ENCODE data around the gene TPP1. TPM values are rescaled to one million over a fixed set of nuclear protein-coding genes. Genes with fewer than 3 reads are reported as not detected.
A peak's percentile ranks its signal among the peaks of the same experiment; 100 is the strongest.

Gene TPP1
- total and polyA plus RNA-seq, 9 of the 15 experiments (the other 6 are each of a cell fraction or from before 2014, with no cell fraction given): 7.5 to 75.8 (median 15.7) TPM

- TF ChIP-seq PPARD (CRISPR knock-in tag; IDR thresholded peaks at IDR 0.05) (no peak), ZNF512 (tag; IDR thresholded peaks at IDR 0.05) (no peak), NRF1 (conservative IDR thresholded peaks at IDR 0.05 in 1 of 2, IDR thresholded peaks at IDR 0.05 in 1 of 2) (peak; percentile 75 to 77), SP2 (IDR thresholded peaks at IDR 0.05; ENCODE audit: extremely low read depth, low read depth, low read length, poor library complexity, severe bottlenecking) (peak; percentile 99), BRF2 (IDR thresholded peaks at IDR 0.05; ENCODE audit: borderline replicate concordance, insufficient read depth, insufficient read length) (no peak), ZNF175 (CRISPR knock-in tag; IDR thresholded peaks at IDR 0.05; ENCODE audit: low read depth) (no peak), MXI1 (IDR thresholded peaks at IDR 0.05; ENCODE audit: low read depth, low read length) (peak; percentile 83), RBM17 (IDR thresholded peaks at IDR 0.05; ENCODE audit: borderline replicate concordance, low read depth, low read length) (no peak), GTF2F1 (IDR thresholded peaks at IDR 0.05; ENCODE audit: low read depth, low read length) (no peak), ZNF639 (CRISPR knock-in tag; conservative IDR thresholded peaks at IDR 0.05 in 1 of 2, IDR thresholded peaks at IDR 0.05 in 1 of 2) (peak in 1 of 2 experiments; percentile 95; a peak in 2 of 4 replicates), ZNF384 (IDR thresholded peaks at IDR 0.05; ENCODE audit: low read depth, low read length) (no peak), ZNF511 (CRISPR knock-in tag; IDR thresholded peaks at IDR 0.05) (peak; percentile 46), ZNF551 (CRISPR knock-in tag; IDR thresholded peaks at IDR 0.05) (no peak), HIVEP1 (CRISPR knock-in tag; IDR thresholded peaks at IDR 0.05) (no peak), ZBTB9 (CRISPR knock-in tag; IDR thresholded peaks at IDR 0.05) (0 out of 2 replicates have a peak, but pooled peaks have one; percentile 9), ZNF316 (IDR thresholded peaks at IDR 0.05) (no peak), ZNF146 (CRISPR knock-in tag; IDR thresholded peaks at IDR 0.05; ENCODE audit: unreplicated experiment) (no peak), GABPA (tag; conservative IDR thresholded peaks at IDR 0.05; ENCODE audit: low read depth) (peak; percentile 86), RFX5 (IDR thresholded peaks at IDR 0.05; ENCODE audit: low read depth, low read length) (no peak), ZSCAN29 (IDR thresholded peaks at IDR 0.05) (no peak), GABPB2 (CRISPR knock-in tag; conservative IDR thresholded peaks at IDR 0.05) (no peak), XRCC3 (IDR thresholded peaks at IDR 0.05) (no peak), EGR1 (conservative IDR thresholded peaks at IDR 0.05) (0 out of 2 replicates have a peak, but pooled peaks have one; percentile 10)
These were observed 15.7 kb downstream of the TPP1 start, which contains the start of the genes ILK and RRP8 (continued) for GRCh38 chr11:6603287-6604080.

All from K562 (cell line).